CD14-positive monocyte (primary cell): ENCODE data around the gene SLC43A2. TPM values are rescaled to one million over a fixed set of nuclear protein-coding genes. Genes with fewer than 3 reads are reported as not detected.
"Not testable (repeated sequence)": the region's sequence is repeated elsewhere in the genome, so short reads cannot be mapped to it uniquely, and the experiment has no call there.

Experiments used
- DNase-seq, 3 donors: peaks; one replicate each; pipeline ENCODE4 v3.0.0-alpha.2; 2011 to 2022
- H2AFZ ChIP-seq: 2 replicates; pipeline ENCODE4 v1.6.0; 2012; ENCODE audit warnings: mild to moderate bottlenecking, low read depth, low read length, inconsistent platforms; ENCODE audit not compliant: insufficient read depth, poor library complexity, severe bottlenecking
- H3K27ac ChIP-seq, 2 donors: 1 replicate in 1 of 2; 2 replicates in 1 of 2; pipeline ENCODE4 v1.5.1; 2012 to 2013; ENCODE audit warnings: low read length in 2 of 2, control low read depth in 1 of 2, inconsistent platforms in 1 of 2, low read depth in 1 of 2, mild to moderate bottlenecking in 1 of 2
- H3K27me3 ChIP-seq, 2 donors: one replicate each; pipeline versions ENCODE4 v1.6.0 to v1.6.1; 2011 to 2013; ENCODE audit warnings: low read length in 2 of 2; ENCODE audit not compliant: control insufficient read depth in 2 of 2, insufficient read depth in 2 of 2
- H3K36me3 ChIP-seq, 2 donors: replicated peaks in 1 of 2; 1 replicate in 1 of 2; 2 replicates in 1 of 2; pipeline versions ENCODE4 v1.5.1 to v1.6.1; 2012 to 2013; ENCODE audit warnings: low read length in 2 of 2, control low read depth in 1 of 2, inconsistent platforms in 1 of 2, mild to moderate bottlenecking in 1 of 2; ENCODE audit not compliant: insufficient read depth in 2 of 2, control insufficient read depth in 1 of 2
- H3K4me1 ChIP-seq, 2 donors: 1 replicate in 1 of 2; 2 replicates in 1 of 2; pipeline versions ENCODE4 v1.5.1 to v1.6.1; 2012 to 2013; ENCODE audit warnings: low read length in 2 of 2, control low read depth in 1 of 2, inconsistent platforms in 1 of 2, mild to moderate bottlenecking in 1 of 2, moderate library complexity in 1 of 2; ENCODE audit not compliant: insufficient read depth in 2 of 2, control insufficient read depth in 1 of 2
- H3K4me2 ChIP-seq: replicated peaks from 2 replicates; pipeline ENCODE3; 2012; ENCODE audit warnings: low read length, moderate library complexity, mild to moderate bottlenecking; ENCODE audit not compliant: poor library complexity, severe bottlenecking; ENCODE audit errors: extremely low read depth
- H3K4me3 ChIP-seq, 3 experiments: fragments of 200-600 bp in 1 of 3; sonication (generic) in 1 of 3; replicated peaks in 1 of 3; 1 replicate in 2 of 3; 2 replicates in 1 of 3; pipeline ENCODE4 v1.5.1; 2011 to 2013; ENCODE audit warnings: low read length in 3 of 3, mild to moderate bottlenecking in 3 of 3, control low read depth in 2 of 3, low read depth in 2 of 3, inconsistent platforms in 1 of 3, moderate library complexity in 1 of 3
- H3K79me2 ChIP-seq: 2 replicates; pipeline ENCODE4 v1.6.0; 2012; ENCODE audit warnings: mild to moderate bottlenecking, control low read depth, inconsistent platforms, low read length, moderate library complexity; ENCODE audit not compliant: insufficient read depth
- H3K9ac ChIP-seq: 2 replicates; pipeline ENCODE4 v1.6.0; 2017; ENCODE audit warnings: low read length, mild to moderate bottlenecking; ENCODE audit not compliant: insufficient read depth, poor library complexity, severe bottlenecking
- H3K9me3 ChIP-seq, 2 donors: replicated peaks in 1 of 2; 1 replicate in 1 of 2; 2 replicates in 1 of 2; pipeline versions ENCODE4 v1.5.1 to v1.6.1; 2012 to 2013; ENCODE audit warnings: low read length in 2 of 2, control low read depth in 1 of 2; ENCODE audit not compliant: control insufficient read depth in 1 of 2, insufficient read depth in 1 of 2
- H4K20me1 ChIP-seq: 2 replicates; pipeline ENCODE4 v1.6.0; 2012; ENCODE audit warnings: mild to moderate bottlenecking, low read length, control low read depth, moderate library complexity; ENCODE audit not compliant: insufficient read depth
- H3K27ac Mint-ChIP-seq, 7 donors: one replicate each; pipeline ENCODE4 v1.8.0; 2020; ENCODE audit warnings: mild to moderate bottlenecking in 7 of 7, mixed read lengths in 7 of 7, moderate library complexity in 6 of 7, inconsistent platforms in 2 of 7
- H3K27me3 Mint-ChIP-seq, 3 donors: one replicate each; pipeline ENCODE4 v1.8.0; 2021 to 2022; ENCODE audit warnings: low read depth in 3 of 3, mild to moderate bottlenecking in 3 of 3, mixed read lengths in 3 of 3, moderate library complexity in 3 of 3, inconsistent platforms in 1 of 3
- H3K36me3 Mint-ChIP-seq, 2 donors: one replicate each; pipeline ENCODE4 v1.8.0; 2020; ENCODE audit warnings: mixed read lengths in 2 of 2, inconsistent platforms in 1 of 2, mild to moderate bottlenecking in 1 of 2
- H3K4me1 Mint-ChIP-seq: one replicate; pipeline ENCODE4 v1.8.0; 2020; ENCODE audit warnings: mild to moderate bottlenecking, mixed read lengths
- H3K4me3 Mint-ChIP-seq, 2 donors: one replicate each; pipeline ENCODE4 v1.8.0; 2020; ENCODE audit warnings: mild to moderate bottlenecking in 2 of 2, mixed read lengths in 2 of 2, moderate library complexity in 1 of 2
- H3K9me3 Mint-ChIP-seq, 7 donors: one replicate each; pipeline ENCODE4 v1.8.0; 2020 to 2022; ENCODE audit warnings: mixed read lengths in 7 of 7, mild to moderate bottlenecking in 6 of 7, moderate library complexity in 6 of 7, inconsistent platforms in 2 of 7
- WGBS: methylation state at CpG from one replicate; pipeline ENCODE4 v1.1.5; 2013; ENCODE audit warnings: missing lambda C conversion rate; ENCODE audit not compliant: insufficient coverage; 5-methylcytosine and 5-hydroxymethylcytosine counted together
- intact Hi-C, 2 donors: fragments of 100-400 bp; cut with micrococcal nuclease; formaldehyde crosslinking; loops; one replicate each; pipeline versions ENCODE4 v1.15.0 to v1.15.1; 2023
- polyA plus RNA-seq, 3 donors: library from polyadenylated mRNA; depleted of rRNA in 1 of 3; unstranded in 2 of 3; stranded (reverse) in 1 of 3; fragments of 300-500 nt in 2 of 3; fragments of >200 nt in 1 of 3; fragmentation: Illumina TruSeq in 2 of 3; gene quantifications; 1 replicate in 2 of 3; 2 replicates in 1 of 3; pipeline ENCODE4 v1.2.3, GENCODE V29; 2012 to 2021
- TF ChIP-seq, protein P1 (sequence below): fragments of 200-600 bp; IDR thresholded peaks from one replicate; pipeline ENCODE4 v1.8.0; 2022; ENCODE audit warnings: antibody characterized with exemption, mild to moderate bottlenecking

SLC43A2 gene
- polyA plus RNA-seq, 3 donors, result 115 to 151 (median 117) TPM

DNA sequence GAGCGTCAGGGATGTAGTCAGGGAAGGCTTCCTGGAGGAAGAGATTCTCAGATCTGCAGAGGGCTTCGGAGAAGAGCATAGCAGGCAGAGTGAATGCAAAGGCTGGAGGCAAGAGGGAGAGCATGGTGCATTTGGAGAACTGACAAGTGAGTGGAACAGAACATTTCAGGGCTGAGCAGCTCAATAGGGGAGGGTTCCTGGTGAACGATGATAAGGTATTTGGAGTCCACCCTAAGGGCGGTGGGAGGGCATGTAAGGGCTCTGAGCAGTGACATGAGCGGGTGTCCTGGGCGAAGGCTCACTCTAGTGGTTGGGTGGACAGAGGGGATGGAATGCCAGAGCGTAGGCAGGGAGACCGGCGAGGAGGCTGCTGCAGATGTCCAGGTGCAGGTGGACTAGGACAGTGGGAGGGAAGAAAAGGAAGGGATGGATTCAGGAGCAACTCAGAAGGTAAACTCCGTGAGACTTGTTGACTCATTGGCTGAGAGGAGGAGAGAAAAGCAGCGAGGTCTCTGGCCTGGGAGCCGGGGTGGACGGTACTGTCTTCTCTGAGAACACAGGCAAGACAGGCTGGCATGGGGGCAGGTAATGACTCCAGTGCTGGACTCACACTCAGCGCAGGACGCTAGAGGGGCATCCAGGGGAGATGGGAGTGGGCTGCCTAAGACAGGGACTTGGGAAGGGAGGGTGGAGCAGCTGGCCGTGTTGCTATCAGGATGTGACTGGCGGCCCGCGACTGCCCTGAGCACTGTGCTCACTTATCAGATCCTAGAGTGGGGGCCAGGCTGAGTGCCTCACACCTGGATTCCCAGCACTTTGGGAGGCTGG is 64.6 kb downstream of the SLC43A2 start:
- peak overlapping the region in 5 of 7 donors; percentile 50 to 91 (median 83) for H3K27ac Mint-ChIP-seq
- peaks cover 4 to 15% of the 10 kb centered on the region in 2 donors for H3K36me3 ChIP-seq
- DNase-seq, result no peak
- no peaks in the 10 kb centered on the region for H3K27me3 ChIP-seq
- no peak overlapping the region for H3K4me3 ChIP-seq
- peaks cover 0 to 4% (median 0%) of the 10 kb centered on the region in 7 donors for H3K9me3 Mint-ChIP-seq
- peaks cover 33 to 48% of the 10 kb centered on the region in 2 donors for H3K4me1 ChIP-seq
- H3K27ac ChIP-seq, result no peak overlapping the region
- H3K4me3 Mint-ChIP-seq, result peak overlapping the region; percentile 53 to 67
- no peak overlapping the region for H3K4me2 ChIP-seq
- H2AFZ ChIP-seq, result no peak overlapping the region
- peaks cover 20 to 25% of the 10 kb centered on the region in 2 donors for H3K36me3 Mint-ChIP-seq
- 85% methylated on average over 19 of the region's 19 CpGs for WGBS
- H3K9ac ChIP-seq, result no peak overlapping the region
- TF ChIP-seq, protein P1, sequence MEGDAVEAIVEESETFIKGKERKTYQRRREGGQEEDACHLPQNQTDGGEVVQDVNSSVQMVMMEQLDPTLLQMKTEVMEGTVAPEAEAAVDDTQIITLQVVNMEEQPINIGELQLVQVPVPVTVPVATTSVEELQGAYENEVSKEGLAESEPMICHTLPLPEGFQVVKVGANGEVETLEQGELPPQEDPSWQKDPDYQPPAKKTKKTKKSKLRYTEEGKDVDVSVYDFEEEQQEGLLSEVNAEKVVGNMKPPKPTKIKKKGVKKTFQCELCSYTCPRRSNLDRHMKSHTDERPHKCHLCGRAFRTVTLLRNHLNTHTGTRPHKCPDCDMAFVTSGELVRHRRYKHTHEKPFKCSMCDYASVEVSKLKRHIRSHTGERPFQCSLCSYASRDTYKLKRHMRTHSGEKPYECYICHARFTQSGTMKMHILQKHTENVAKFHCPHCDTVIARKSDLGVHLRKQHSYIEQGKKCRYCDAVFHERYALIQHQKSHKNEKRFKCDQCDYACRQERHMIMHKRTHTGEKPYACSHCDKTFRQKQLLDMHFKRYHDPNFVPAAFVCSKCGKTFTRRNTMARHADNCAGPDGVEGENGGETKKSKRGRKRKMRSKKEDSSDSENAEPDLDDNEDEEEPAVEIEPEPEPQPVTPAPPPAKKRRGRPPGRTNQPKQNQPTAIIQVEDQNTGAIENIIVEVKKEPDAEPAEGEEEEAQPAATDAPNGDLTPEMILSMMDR, result no peak
- H3K4me1 Mint-ChIP-seq, result peaks cover 49% of the 10 kb centered on the region
- peaks cover 33% of the 10 kb centered on the region for H3K79me2 ChIP-seq
- peaks cover 31% of the 10 kb centered on the region for H4K20me1 ChIP-seq
- intact Hi-C loops, result loop anchor here in 1 of 2 donors (5.0 kb wide), 1 partner anchor 47 kb away; the partner anchor contains the start of gene INPP5K
- H3K27me3 Mint-ChIP-seq, result peaks cover 6 to 20% (median 14%) of the 10 kb centered on the region in 3 donors
- no peaks in the 10 kb centered on the region for H3K9me3 ChIP-seq

DNA sequence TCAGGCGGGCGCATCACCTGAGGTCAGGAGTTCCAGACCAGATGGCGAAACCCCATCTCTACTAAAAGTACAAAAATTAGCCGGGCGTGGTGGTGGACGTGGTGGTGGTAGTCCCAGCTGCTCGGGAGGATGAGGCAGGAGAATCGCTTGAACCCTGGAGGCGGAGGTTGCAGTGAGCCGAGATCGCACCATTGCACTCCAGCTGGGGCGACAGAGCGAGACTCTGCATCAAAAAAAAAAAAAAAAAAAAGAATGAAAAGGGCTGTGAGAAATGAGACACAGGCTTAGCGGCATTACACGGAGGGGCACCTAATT is 65.2 kb downstream of the SLC43A2 start:
- WGBS, result 99% methylated on average over 6 of the region's 15 CpGs
- Histone ChIP-seq H3K36me3 (peaks cover 4 to 15% of the 10 kb centered on the region in 2 donors), H4K20me1 (peaks cover 36% of the 10 kb centered on the region), H3K4me2 (peak overlapping the region; percentile 75), H3K79me2 (peaks cover 37% of the 10 kb centered on the region), H3K4me1 (peaks cover 33 to 48% of the 10 kb centered on the region in 2 donors)
- not testable (repeated sequence) for DNase-seq, H3K9me3 ChIP-seq, H3K9ac ChIP-seq, H2AFZ ChIP-seq, H3K4me3 ChIP-seq, H3K9me3 Mint-ChIP-seq, H3K27me3 ChIP-seq, H3K27ac ChIP-seq
- intact Hi-C loops, result loop anchor here in 1 of 2 donors (5.0 kb wide), 1 partner anchor 46 kb away; the partner anchor contains the start of gene INPP5K
- H3K4me1 Mint-ChIP-seq, result peaks cover 53% of the 10 kb centered on the region
- peak overlapping the region; percentile 66 to 67 for H3K4me3 Mint-ChIP-seq
- H3K36me3 Mint-ChIP-seq, result peaks cover 20 to 28% of the 10 kb centered on the region in 2 donors
- H3K27me3 Mint-ChIP-seq, result peaks cover 6 to 18% (median 14%) of the 10 kb centered on the region in 3 donors
- peak overlapping the region; percentile 50 to 91 (median 83) for H3K27ac Mint-ChIP-seq
